Keratinocyte (primary cell): ENCODE results near the gene HLF.

Source experiments
- EZH2 ChIP-seq: IDR thresholded peaks from one replicate; pipeline ENCODE4 v1.6.1; 2012; ENCODE audit warnings: inconsistent platforms, mild to moderate bottlenecking, low read length, moderate library complexity
- TF ChIP-seq, protein P1 (sequence below), 3 experiments: IDR thresholded peaks in 1 of 3; conservative IDR thresholded peaks in 1 of 3; optimal IDR thresholded peaks in 1 of 3; 2 replicates in 2 of 3; 3 replicates in 1 of 3; pipeline versions ENCODE3 to v1.5.1; 2011; ENCODE audit warnings: low read length in 3 of 3, mild to moderate bottlenecking in 3 of 3, moderate library complexity in 2 of 3, control low read depth in 1 of 3, inconsistent platforms in 1 of 3; ENCODE audit not compliant: insufficient read depth in 2 of 3; ENCODE audit errors: extremely low read depth in 1 of 3

DNA sequence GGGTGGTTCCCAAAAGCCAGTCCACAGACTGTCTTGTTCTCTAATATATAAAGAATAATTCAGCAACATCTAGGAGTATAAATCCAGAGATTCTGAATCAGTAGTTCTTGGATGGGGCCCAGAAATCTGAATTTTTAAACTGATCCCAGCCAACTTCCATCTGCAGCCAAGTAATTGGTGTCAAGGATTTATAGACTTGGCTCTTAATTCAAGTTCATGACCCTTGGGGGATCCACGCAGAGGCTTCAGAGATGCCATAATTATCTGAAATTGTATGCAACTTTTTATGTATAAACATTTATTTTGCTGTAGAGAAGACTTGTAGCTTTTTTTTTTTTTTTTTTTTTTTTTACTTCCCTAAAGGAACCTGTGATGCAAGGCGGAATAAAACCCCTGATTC, 60.6 kb downstream of the HLF start:
- TF ChIP-seq EZH2 = no peak
- TF ChIP-seq, protein P1, sequence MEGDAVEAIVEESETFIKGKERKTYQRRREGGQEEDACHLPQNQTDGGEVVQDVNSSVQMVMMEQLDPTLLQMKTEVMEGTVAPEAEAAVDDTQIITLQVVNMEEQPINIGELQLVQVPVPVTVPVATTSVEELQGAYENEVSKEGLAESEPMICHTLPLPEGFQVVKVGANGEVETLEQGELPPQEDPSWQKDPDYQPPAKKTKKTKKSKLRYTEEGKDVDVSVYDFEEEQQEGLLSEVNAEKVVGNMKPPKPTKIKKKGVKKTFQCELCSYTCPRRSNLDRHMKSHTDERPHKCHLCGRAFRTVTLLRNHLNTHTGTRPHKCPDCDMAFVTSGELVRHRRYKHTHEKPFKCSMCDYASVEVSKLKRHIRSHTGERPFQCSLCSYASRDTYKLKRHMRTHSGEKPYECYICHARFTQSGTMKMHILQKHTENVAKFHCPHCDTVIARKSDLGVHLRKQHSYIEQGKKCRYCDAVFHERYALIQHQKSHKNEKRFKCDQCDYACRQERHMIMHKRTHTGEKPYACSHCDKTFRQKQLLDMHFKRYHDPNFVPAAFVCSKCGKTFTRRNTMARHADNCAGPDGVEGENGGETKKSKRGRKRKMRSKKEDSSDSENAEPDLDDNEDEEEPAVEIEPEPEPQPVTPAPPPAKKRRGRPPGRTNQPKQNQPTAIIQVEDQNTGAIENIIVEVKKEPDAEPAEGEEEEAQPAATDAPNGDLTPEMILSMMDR (optimal IDR thresholded peaks at IDR 0.05 in 1 of 3, IDR thresholded peaks at IDR 0.05 in 1 of 3, conservative IDR thresholded peaks at IDR 0.05 in 1 of 3; ENCODE audit: extremely low read depth in 1 of 3, insufficient read depth in 2 of 3, low read length in 3 of 3) = no peak
